ENCODE data around the gene TBCCD1.

- TF ChIP-seq JUN (IDR thresholded peaks at IDR 0.05; ENCODE audit: borderline replicate concordance, insufficient read depth, insufficient read length, low read depth) (no peak), POLR2A (IDR thresholded peaks at IDR 0.05; ENCODE audit: low read depth, low read length) (no peak)
Observed at GRCh38 chr3:186532598-186533072, 34.5 kb downstream of the TBCCD1 start.
